OCI-LY3 (cell line): Measurements from ENCODE around the gene RPTN.
"Not testable (repeated sequence)": the region's sequence is repeated elsewhere in the genome, so short reads cannot be mapped to it uniquely, and the experiment has no call there.

Experiments
- EZH2phosphoT487 ChIP-seq: fragments of 200-600 bp; shearing (Covaris generic); IDR thresholded peaks from 2 replicates; pipeline ENCODE4 v1.6.1; 2018; ENCODE audit warnings: antibody characterized with exemption, mixed run types, low read depth
- TF ChIP-seq, protein P1 (sequence below): fragments of 200-600, 300-600 bp; sonication (generic); IDR thresholded peaks from 2 replicates; pipeline ENCODE4 v1.5.1; 2014; ENCODE audit warnings: antibody characterized with exemption, low read length, low read depth

DNA sequence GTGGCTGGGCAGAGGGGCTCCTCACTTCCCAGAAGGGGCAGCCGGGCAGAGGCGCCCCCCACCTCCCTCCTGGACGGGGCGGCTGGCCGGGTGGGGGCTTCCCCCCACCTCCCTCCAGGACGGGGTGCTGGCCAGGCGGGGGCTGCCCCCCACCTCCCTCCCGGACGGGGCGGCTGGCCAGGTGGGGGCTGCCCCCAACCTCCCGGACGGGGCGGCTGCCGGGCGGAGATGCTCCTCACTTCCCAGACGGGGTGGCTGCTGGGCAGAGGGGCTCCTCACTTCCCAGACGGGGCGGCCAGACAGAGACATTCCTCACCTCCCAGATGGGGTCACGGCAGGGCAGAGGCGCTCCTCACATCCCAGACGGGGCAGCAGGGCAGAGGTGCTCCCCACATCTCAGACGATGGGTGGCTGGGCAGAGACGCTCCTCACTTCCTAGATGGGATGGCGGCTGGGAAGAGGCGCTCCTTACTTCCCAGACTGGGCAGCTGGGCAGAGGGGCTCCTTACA lies 14.3 kb downstream of the RPTN start:
- TF ChIP-seq, protein P1, sequence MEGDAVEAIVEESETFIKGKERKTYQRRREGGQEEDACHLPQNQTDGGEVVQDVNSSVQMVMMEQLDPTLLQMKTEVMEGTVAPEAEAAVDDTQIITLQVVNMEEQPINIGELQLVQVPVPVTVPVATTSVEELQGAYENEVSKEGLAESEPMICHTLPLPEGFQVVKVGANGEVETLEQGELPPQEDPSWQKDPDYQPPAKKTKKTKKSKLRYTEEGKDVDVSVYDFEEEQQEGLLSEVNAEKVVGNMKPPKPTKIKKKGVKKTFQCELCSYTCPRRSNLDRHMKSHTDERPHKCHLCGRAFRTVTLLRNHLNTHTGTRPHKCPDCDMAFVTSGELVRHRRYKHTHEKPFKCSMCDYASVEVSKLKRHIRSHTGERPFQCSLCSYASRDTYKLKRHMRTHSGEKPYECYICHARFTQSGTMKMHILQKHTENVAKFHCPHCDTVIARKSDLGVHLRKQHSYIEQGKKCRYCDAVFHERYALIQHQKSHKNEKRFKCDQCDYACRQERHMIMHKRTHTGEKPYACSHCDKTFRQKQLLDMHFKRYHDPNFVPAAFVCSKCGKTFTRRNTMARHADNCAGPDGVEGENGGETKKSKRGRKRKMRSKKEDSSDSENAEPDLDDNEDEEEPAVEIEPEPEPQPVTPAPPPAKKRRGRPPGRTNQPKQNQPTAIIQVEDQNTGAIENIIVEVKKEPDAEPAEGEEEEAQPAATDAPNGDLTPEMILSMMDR: not testable (repeated sequence)
- not testable (repeated sequence) for TF ChIP-seq EZH2phosphoT487
